Measurements from ENCODE around the gene LST1. TPM values are rescaled to one million over a fixed set of nuclear protein-coding genes. Genes with fewer than 3 reads are reported as not detected.

Gene LST1
- total RNA-seq, 1 experiment from 2014 or later: 0.69 TPM

- Histone ChIP-seq H3K36me3 (ENCODE audit: control insufficient read depth in 1 of 2, insufficient read depth in 2 of 2, low read length in 2 of 2) (peaks cover 45 to 73% of the 10 kb centered on the region in 2 experiments), H3K9ac (ENCODE audit: low read length) (no peak overlapping the region), H3K27ac (ENCODE audit: low read depth, low read length) (no peak overlapping the region), H3K4me2 (ENCODE audit: low read length) (no peak overlapping the region), H3K79me2 (ENCODE audit: insufficient read depth, low read length) (peaks cover 42% of the 10 kb centered on the region; the same call in 1 of the 2 replicates), H4K20me1 (ENCODE audit: insufficient read depth) (no peaks in the 10 kb centered on the region), H3K9me3 (ENCODE audit: control insufficient read depth in 1 of 2, insufficient read depth in 1 of 2, low read depth in 1 of 2, low read length in 2 of 2) (no peaks in the 10 kb centered on the region), H3K4me3 (replicated peaks in 1 of 2; ENCODE audit: low read depth in 1 of 2, low read length in 2 of 2) (no peak overlapping the region), H3K4me1 (ENCODE audit: control insufficient read depth in 1 of 2, insufficient read depth in 2 of 2, low read length in 2 of 2) (no peaks in the 10 kb centered on the region), H2AFZ (ENCODE audit: low read depth, low read length, poor library complexity, severe bottlenecking) (no peak overlapping the region), H3K9me2 (ENCODE audit: insufficient read depth) (no peaks in the 10 kb centered on the region), H3K27me3 (ENCODE audit: insufficient read depth, low read length) (no peaks in the 10 kb centered on the region)
- ATAC-seq (no peak), DNase-seq (ENCODE audit: low read depth, low spot score) (no peak)
- RAD21 ChIA-PET (ENCODE audit: low non-redundant PET in 1 of 2, low total read pairs in 2 of 2, uncharacterized antibody in 2 of 2, unreplicated experiment in 2 of 2): no interaction called here
- no peak for TF ChIP-seq POLR2AphosphoS5 (IDR thresholded peaks at IDR 0.05; ENCODE audit: low read depth, low read length)
- TF ChIP-seq ZNF274 (IDR thresholded peaks at IDR 0.05; ENCODE audit: low read depth, low read length): no peak
- no peak for TF ChIP-seq ELF1 (IDR thresholded peaks at IDR 0.05; ENCODE audit: borderline replicate concordance, low read depth)
- TF ChIP-seq FOSL1 (IDR thresholded peaks at IDR 0.05; ENCODE audit: low read depth): no peak
- TF ChIP-seq YY1 (IDR thresholded peaks at IDR 0.05; ENCODE audit: extremely low read depth, insufficient replicate concordance, low read depth, low read length): no peak
- TF ChIP-seq CBX3 (IDR thresholded peaks at IDR 0.05; ENCODE audit: low read depth): no peak
- TF ChIP-seq SIN3A (IDR thresholded peaks at IDR 0.05; ENCODE audit: low read depth): no peak
- TF ChIP-seq ATF3 (IDR thresholded peaks at IDR 0.05): no peak
- TF ChIP-seq CTCF (IDR thresholded peaks at IDR 0.05 in 2 of 3, conservative IDR thresholded peaks at IDR 0.05 in 1 of 3; ENCODE audit: borderline replicate concordance in 1 of 3, insufficient read depth in 1 of 3, low read depth in 2 of 3, low read length in 2 of 3): no peak
- no peak for TF ChIP-seq RAD21 (IDR thresholded peaks at IDR 0.05; ENCODE audit: low read depth)
- TF ChIP-seq EZH2phosphoT487 (IDR thresholded peaks at IDR 0.05; ENCODE audit: borderline replicate concordance): no peak
- TF ChIP-seq SP1 (IDR thresholded peaks at IDR 0.05; ENCODE audit: low read depth): no peak
- TF ChIP-seq ZBTB33 (IDR thresholded peaks at IDR 0.05; ENCODE audit: extremely low read depth, insufficient replicate concordance, low read length): no peak
- no peak for TF ChIP-seq EGR1 (IDR thresholded peaks at IDR 0.05; ENCODE audit: low read depth)
- TF ChIP-seq REST (IDR thresholded peaks at IDR 0.05; ENCODE audit: low read depth): no peak
- TF ChIP-seq CEBPB (IDR thresholded peaks at IDR 0.05; ENCODE audit: low read depth): no peak
- TF ChIP-seq SRF (IDR thresholded peaks at IDR 0.05; ENCODE audit: low read depth): no peak
- no peak for TF ChIP-seq EZH2 (IDR thresholded peaks at IDR 0.05)
- BruUV-seq (replicated peaks): no TSS peak
- CTCF ChIA-PET: no interaction called here
- POLR2A ChIA-PET: no interaction called here
- intact Hi-C loops (cut with micrococcal nuclease): no loop called here
Observed at GRCh38 chr6:31634969-31635575, 49.0 kb downstream of the LST1 start.

Measured in HCT116 (cell line).